GM19239 (cell line): Measurements from ENCODE around the gene PUM2.

ENCODE experiments used
- DNase-seq: peaks from one replicate; pipeline ENCODE4 v3.0.0; 2011; ENCODE audit warnings: low spot score; ENCODE audit not compliant: insufficient read length
- FAIRE-seq: peaks from 2 replicates; lab custom pipeline; 2011; peaks lifted over from hg19 to GRCh38; lab: Jason Lieb, UNC

PUM2 gene

DNA sequence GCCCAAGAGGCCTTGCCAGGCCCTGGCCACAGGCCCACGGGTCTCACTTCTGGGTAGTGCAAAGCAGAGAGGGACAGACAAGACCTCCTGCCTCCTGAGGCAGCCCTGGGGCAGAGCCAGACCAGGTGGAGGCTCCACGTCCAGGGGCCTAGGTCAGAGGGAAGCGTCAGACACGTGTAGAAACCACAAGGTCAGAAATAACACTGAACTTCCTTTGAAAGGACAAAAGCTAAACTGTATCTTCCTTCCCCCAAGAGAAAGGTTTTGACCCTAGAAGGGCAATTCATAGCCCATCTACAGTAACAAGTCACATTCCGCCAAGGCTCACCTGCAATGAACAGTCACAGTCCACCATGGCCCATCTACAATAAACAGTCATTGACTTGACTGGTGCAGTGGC is 143.6 kb downstream of the PUM2 start:
- peak; percentile 55 for FAIRE-seq
- peak; percentile 51 for DNase-seq

GRCh38 chr2:20205915-20206524 is 144.6 kb downstream of the PUM2 start:
- DNase-seq (no peak), FAIRE-seq (no peak)

- no peak for DNase-seq
- no peak for FAIRE-seq
Measured at GRCh38 chr2:20205069-20205468, 145.6 kb downstream of the PUM2 start.

GRCh38 chr2:20203521-20204225 is 147.0 kb downstream of the PUM2 start:
- no peak for FAIRE-seq
- no peak for DNase-seq

DNA sequence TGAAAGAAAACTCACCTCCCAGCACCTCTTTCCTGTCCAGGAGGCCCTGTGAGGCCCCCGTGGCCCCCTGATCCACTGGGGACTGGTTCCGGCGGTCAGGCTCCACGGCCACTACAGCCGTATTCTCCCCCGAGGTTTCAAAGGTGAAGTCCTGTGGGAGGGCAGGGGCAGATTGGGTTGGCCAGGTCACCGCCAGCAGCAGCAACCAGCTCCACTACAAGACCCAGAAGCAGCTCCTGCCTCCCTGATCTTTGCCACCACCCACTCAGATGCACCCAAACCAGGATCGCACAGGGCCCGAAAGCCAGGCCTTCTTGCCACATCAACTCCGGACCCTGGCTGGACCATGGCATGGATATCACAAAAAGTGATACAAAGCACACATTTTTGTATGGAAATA is 147.6 kb downstream of the PUM2 start:
- FAIRE-seq (no peak), DNase-seq (no peak)

GRCh38 chr2:20201671-20202070 is 149.0 kb downstream of the PUM2 start:
- no peak for FAIRE-seq
- DNase-seq = no peak

GRCh38 chr2:20200697-20201555 is 149.7 kb downstream of the PUM2 start:
- DNase-seq (no peak), FAIRE-seq (no peak)

- FAIRE-seq (no peak), DNase-seq (no peak)
Measured at GRCh38 chr2:20199633-20200270, 150.9 kb downstream of the PUM2 start.

GRCh38 chr2:20198796-20199632 is 151.6 kb downstream of the PUM2 start:
- FAIRE-seq = no peak
- no peak for DNase-seq
